CD4-positive, CD25-positive, alpha-beta regulatory T cell (primary cell): ENCODE measurements around the gene LRCOL1. TPM values are rescaled to one million over a fixed set of nuclear protein-coding genes. Genes with fewer than 3 reads are reported as not detected.

Experiments used
- ATAC-seq, 2 donors: fragments of 150-1000 bp; cut with Tn5 transposase; one replicate each; pipeline ENCODE4 v1.10.0; 2021; ENCODE audit warnings: low read depth in 2 of 2, moderate number of reproducible peaks in 2 of 2, moderate library complexity in 1 of 2
- DNase-seq, 3 donors: peaks; one replicate each; pipeline versions ENCODE4 v3.0.0 to v3.0.0-alpha.2; 2012 to 2022; ENCODE audit warnings: mixed read lengths in 1 of 3
- H3K27ac ChIP-seq: one replicate; pipeline ENCODE4 v1.7.0; 2013; ENCODE audit warnings: mild to moderate bottlenecking, low read length; ENCODE audit not compliant: insufficient read depth, poor library complexity, severe bottlenecking
- H3K27me3 ChIP-seq: one replicate; pipeline ENCODE4 v1.7.0; 2013; ENCODE audit warnings: low read length; ENCODE audit not compliant: control insufficient read depth, insufficient read depth
- H3K36me3 ChIP-seq: one replicate; pipeline ENCODE4 v1.7.0; 2013; ENCODE audit warnings: mild to moderate bottlenecking, low read length, moderate library complexity; ENCODE audit not compliant: control insufficient read depth, insufficient read depth
- H3K4me1 ChIP-seq: 2 replicates; pipeline ENCODE4 v1.7.0; 2013; ENCODE audit warnings: mild to moderate bottlenecking, low read length; ENCODE audit not compliant: insufficient read depth, control insufficient read depth, poor library complexity, severe bottlenecking
- H3K4me3 ChIP-seq: one replicate; pipeline ENCODE4 v1.7.0; 2013; ENCODE audit warnings: low read depth, mild to moderate bottlenecking, low read length, moderate library complexity
- H3K9me3 ChIP-seq, 2 experiments: 1 replicate in 1 of 2; 2 replicates in 1 of 2; pipeline ENCODE4 v1.7.0; 2013; ENCODE audit warnings: low read length in 2 of 2, mild to moderate bottlenecking in 1 of 2, moderate library complexity in 1 of 2; ENCODE audit not compliant: control insufficient read depth in 2 of 2
- H3K27ac Mint-ChIP-seq, 3 donors: one replicate each; pipeline ENCODE4 v1.8.0; 2020 to 2022; ENCODE audit warnings: mild to moderate bottlenecking in 3 of 3, mixed read lengths in 3 of 3, moderate library complexity in 2 of 3
- H3K27me3 Mint-ChIP-seq: one replicate; pipeline ENCODE4 v1.8.0; 2022; ENCODE audit warnings: mild to moderate bottlenecking, mixed read lengths
- H3K36me3 Mint-ChIP-seq: one replicate; pipeline ENCODE4 v1.8.0; 2020; ENCODE audit warnings: mixed read lengths
- H3K4me1 Mint-ChIP-seq, 4 donors: one replicate each; pipeline ENCODE4 v1.8.0; 2020 to 2022; ENCODE audit warnings: mixed read lengths in 4 of 4, mild to moderate bottlenecking in 1 of 4
- H3K4me3 Mint-ChIP-seq, 4 donors: one replicate each; pipeline ENCODE4 v1.8.0; 2020 to 2022; ENCODE audit warnings: mild to moderate bottlenecking in 4 of 4, mixed read lengths in 4 of 4, moderate library complexity in 3 of 4
- H3K9me3 Mint-ChIP-seq, 7 donors: one replicate each; pipeline ENCODE4 v1.8.0; 2020 to 2022; ENCODE audit warnings: mixed read lengths in 7 of 7, mild to moderate bottlenecking in 3 of 7, moderate library complexity in 2 of 7
- polyA plus RNA-seq, 4 donors: library from polyadenylated mRNA; unstranded; fragments of 300-500 nt; fragmentation: Illumina TruSeq; gene quantifications; one replicate each; pipeline ENCODE4 v1.2.3, GENCODE V29; 2021
- total RNA-seq: library from RNA; stranded (reverse); gene quantifications from one replicate; pipeline ENCODE4 v1.2.3, GENCODE V29; 2022

The LRCOL1 gene
- total and polyA plus RNA-seq, 5 donors from 2014 or later: not detected

GRCh38 chr12:132611620-132612019, 1.2 kb upstream of the LRCOL1 start:
- H3K27ac ChIP-seq: no peak overlapping the region
- ATAC-seq (no peak), DNase-seq (no peak)
- H3K9me3 Mint-ChIP-seq: peaks cover 0 to 7% (median 0%) of the 10 kb centered on the region in 7 donors
- H3K4me1 ChIP-seq: no peaks in the 10 kb centered on the region
- no peak overlapping the region for H3K27ac Mint-ChIP-seq
- no peaks in the 10 kb centered on the region for H3K36me3 Mint-ChIP-seq
- H3K27me3 Mint-ChIP-seq: peaks cover 74% of the 10 kb centered on the region
- no peaks in the 10 kb centered on the region for H3K36me3 ChIP-seq
- peaks cover 6 to 9% of the 10 kb centered on the region in 2 experiments for H3K9me3 ChIP-seq
- H3K4me1 Mint-ChIP-seq: peaks cover 0 to 7% (median 6%) of the 10 kb centered on the region in 4 donors
- H3K4me3 ChIP-seq: no peak overlapping the region
- no peak overlapping the region for H3K4me3 Mint-ChIP-seq
- peaks cover 9% of the 10 kb centered on the region for H3K27me3 ChIP-seq

- Histone ChIP-seq H3K27me3 (peaks cover 6% of the 10 kb centered on the region), H3K9me3 (peaks cover 3% of the 10 kb centered on the region in 2 experiments), H3K4me1 (no peaks in the 10 kb centered on the region), H3K36me3 (no peaks in the 10 kb centered on the region), H3K27ac (no peak overlapping the region), H3K4me3 (no peak overlapping the region)
- Mint-ChIP-seq H3K36me3 (no peaks in the 10 kb centered on the region), H3K27ac (no peak overlapping the region), H3K4me3 (no peak overlapping the region), H3K4me1 (peaks cover 0 to 8% (median 6%) of the 10 kb centered on the region in 4 donors), H3K27me3 (peaks cover 74% of the 10 kb centered on the region), H3K9me3 (peaks cover 0 to 5% (median 0%) of the 10 kb centered on the region in 7 donors)
- no peak for DNase-seq
- ATAC-seq: no peak
Measured at GRCh38 chr12:132610866-132611602, 652 bp upstream of the LRCOL1 start.

GRCh38 chr12:132608231-132609171, 1.9 kb downstream of the LRCOL1 start:
- Mint-ChIP-seq H3K4me3 (no peak overlapping the region), H3K36me3 (no peaks in the 10 kb centered on the region), H3K27ac (no peak overlapping the region), H3K27me3 (peaks cover 61% of the 10 kb centered on the region), H3K4me1 (peaks cover 0 to 6% (median 3%) of the 10 kb centered on the region in 4 donors), H3K9me3 (no peaks in the 10 kb centered on the region)
- no peak overlapping the region for H3K27ac ChIP-seq
- H3K4me1 ChIP-seq: no peaks in the 10 kb centered on the region
- ATAC-seq (no peak), DNase-seq (no peak)
- H3K9me3 ChIP-seq: no peaks in the 10 kb centered on the region
- no peaks in the 10 kb centered on the region for H3K36me3 ChIP-seq
- no peak overlapping the region for H3K4me3 ChIP-seq
- no peaks in the 10 kb centered on the region for H3K27me3 ChIP-seq

- Mint-ChIP-seq H3K36me3 (no peaks in the 10 kb centered on the region), H3K4me3 (no peak overlapping the region), H3K27me3 (peaks cover 58% of the 10 kb centered on the region), H3K27ac (no peak overlapping the region), H3K9me3 (no peaks in the 10 kb centered on the region), H3K4me1 (peaks cover 0 to 6% (median 5%) of the 10 kb centered on the region in 4 donors)
- Histone ChIP-seq H3K4me3 (no peak overlapping the region), H3K4me1 (no peaks in the 10 kb centered on the region), H3K27ac (no peak overlapping the region), H3K27me3 (no peaks in the 10 kb centered on the region), H3K36me3 (no peaks in the 10 kb centered on the region), H3K9me3 (no peaks in the 10 kb centered on the region)
- DNase-seq (no peak), ATAC-seq (no peak)
Measured at GRCh38 chr12:132606927-132607326, 3.5 kb downstream of the LRCOL1 start.

GRCh38 chr12:132606466-132606865, 3.9 kb downstream of the LRCOL1 start:
- H3K27me3 ChIP-seq: no peaks in the 10 kb centered on the region
- no peak for ATAC-seq
- no peaks in the 10 kb centered on the region for H3K4me1 ChIP-seq
- H3K4me3 ChIP-seq: no peak overlapping the region
- Mint-ChIP-seq H3K4me3 (no peak overlapping the region), H3K9me3 (no peaks in the 10 kb centered on the region), H3K27ac (no peak overlapping the region), H3K36me3 (no peaks in the 10 kb centered on the region), H3K27me3 (peaks cover 54% of the 10 kb centered on the region), H3K4me1 (peaks cover 0 to 6% (median 5%) of the 10 kb centered on the region in 4 donors)
- H3K27ac ChIP-seq: no peak overlapping the region
- H3K36me3 ChIP-seq: no peaks in the 10 kb centered on the region
- no peaks in the 10 kb centered on the region for H3K9me3 ChIP-seq
- DNase-seq: no peak

GRCh38 chr12:132605892-132606291, 4.5 kb downstream of the LRCOL1 start:
- H3K36me3 ChIP-seq: no peaks in the 10 kb centered on the region
- ATAC-seq (no peak), DNase-seq (no peak)
- peaks cover 0 to 8% (median 6%) of the 10 kb centered on the region in 4 donors for H3K4me1 Mint-ChIP-seq
- no peaks in the 10 kb centered on the region for H3K27me3 ChIP-seq
- H3K27me3 Mint-ChIP-seq: peaks cover 49% of the 10 kb centered on the region
- peaks cover 1% of the 10 kb centered on the region for H3K4me1 ChIP-seq
- no peak overlapping the region for H3K4me3 ChIP-seq
- H3K36me3 Mint-ChIP-seq: no peaks in the 10 kb centered on the region
- H3K27ac Mint-ChIP-seq: no peak overlapping the region
- H3K9me3 Mint-ChIP-seq: no peaks in the 10 kb centered on the region
- H3K27ac ChIP-seq: no peak overlapping the region
- H3K9me3 ChIP-seq: no peaks in the 10 kb centered on the region
- no peak overlapping the region for H3K4me3 Mint-ChIP-seq

GRCh38 chr12:132604668-132605441, 5.5 kb downstream of the LRCOL1 start:
- Mint-ChIP-seq H3K36me3 (no peaks in the 10 kb centered on the region), H3K4me1 (peaks cover 0 to 13% (median 4%) of the 10 kb centered on the region in 4 donors), H3K27ac (no peak overlapping the region), H3K9me3 (no peaks in the 10 kb centered on the region), H3K27me3 (peaks cover 40% of the 10 kb centered on the region), H3K4me3 (no peak overlapping the region)
- Histone ChIP-seq H3K27me3 (no peaks in the 10 kb centered on the region), H3K36me3 (no peaks in the 10 kb centered on the region), H3K27ac (no peak overlapping the region), H3K9me3 (no peaks in the 10 kb centered on the region), H3K4me3 (no peak overlapping the region), H3K4me1 (peaks cover 9% of the 10 kb centered on the region)
- DNase-seq (no peak), ATAC-seq (no peak)
